Neuron (in vitro differentiated cells): ENCODE results near the gene TMTC4.
"Not testable (repeated sequence)": the region's sequence is repeated elsewhere in the genome, so short reads cannot be mapped to it uniquely, and the experiment has no call there.

ENCODE experiments used
- H2AFZ ChIP-seq: one replicate; pipeline ENCODE4 v1.6.1; 2013; ENCODE audit warnings: low read depth, mild to moderate bottlenecking, inconsistent platforms, low read length, moderate library complexity
- H3K27me3 ChIP-seq: one replicate; pipeline ENCODE4 v1.6.1; 2013; ENCODE audit warnings: low read length; ENCODE audit not compliant: insufficient read depth
- H3K36me3 ChIP-seq: one replicate; pipeline ENCODE4 v1.6.1; 2013; ENCODE audit warnings: low read length; ENCODE audit not compliant: insufficient read depth
- H3K4me1 ChIP-seq: one replicate; pipeline ENCODE4 v1.6.1; 2013; ENCODE audit warnings: low read length; ENCODE audit not compliant: insufficient read depth
- H3K4me3 ChIP-seq: 2 replicates; pipeline ENCODE4 v1.5.1; 2013; ENCODE audit warnings: mild to moderate bottlenecking, low read length, moderate library complexity
- H3K9me3 ChIP-seq: one replicate; pipeline ENCODE4 v1.6.1; 2013; ENCODE audit warnings: low read length

The TMTC4 gene

GRCh38 chr13:100674572-100674871 is at the start of gene TMTC4:
TMTC4 (minus strand) TSS chr13:100674795; CDS start chr13:100670362, 4,433 bp downstream.
- Histone ChIP-seq H3K27me3 (no peaks in the 10 kb centered on the region), H3K9me3 (no peaks in the 10 kb centered on the region), H3K36me3 (peaks cover 7% of the 10 kb centered on the region), H3K4me1 (peaks cover 12% of the 10 kb centered on the region), H3K4me3 (peak within 1 kb of the TSS; percentile 53), H2AFZ (peak within 1 kb of the TSS; percentile 73)

- Histone ChIP-seq H3K4me3 (no peak overlapping the region), H3K4me1 (no peaks in the 10 kb centered on the region), H3K9me3 (no peaks in the 10 kb centered on the region), H2AFZ (no peak overlapping the region), H3K27me3 (no peaks in the 10 kb centered on the region), H3K36me3 (no peaks in the 10 kb centered on the region)
Measured at GRCh38 chr13:100722517-100722916, 47.9 kb upstream of the TMTC4 start.

- no peaks in the 10 kb centered on the region for H3K36me3 ChIP-seq
- no peaks in the 10 kb centered on the region for H3K4me1 ChIP-seq
- no peak overlapping the region for H3K4me3 ChIP-seq
- H2AFZ ChIP-seq, result no peak overlapping the region
- H3K27me3 ChIP-seq, result no peaks in the 10 kb centered on the region
- H3K9me3 ChIP-seq, result no peaks in the 10 kb centered on the region
Measured at GRCh38 chr13:100721885-100722512, 47.4 kb upstream of the TMTC4 start.

- Histone ChIP-seq H3K27me3 (no peaks in the 10 kb centered on the region), H3K9me3 (no peaks in the 10 kb centered on the region), H2AFZ (no peak overlapping the region), H3K4me1 (no peaks in the 10 kb centered on the region), H3K36me3 (no peaks in the 10 kb centered on the region), H3K4me3 (no peak overlapping the region)
Measured at GRCh38 chr13:100715604-100716003, 41.0 kb upstream of the TMTC4 start.

GRCh38 chr13:100714478-100714877 is 39.9 kb upstream of the TMTC4 start:
- no peaks in the 10 kb centered on the region for H3K27me3 ChIP-seq
- no peak overlapping the region for H3K4me3 ChIP-seq
- no peaks in the 10 kb centered on the region for H3K36me3 ChIP-seq
- H3K4me1 ChIP-seq, result no peaks in the 10 kb centered on the region
- H2AFZ ChIP-seq, result no peak overlapping the region
- H3K9me3 ChIP-seq, result no peaks in the 10 kb centered on the region

- Histone ChIP-seq H3K4me3 (no peak overlapping the region), H3K27me3 (no peaks in the 10 kb centered on the region), H2AFZ (no peak overlapping the region), H3K9me3 (no peaks in the 10 kb centered on the region), H3K4me1 (no peaks in the 10 kb centered on the region), H3K36me3 (no peaks in the 10 kb centered on the region)
Measured at GRCh38 chr13:100710176-100710575, 35.6 kb upstream of the TMTC4 start.

GRCh38 chr13:100707818-100708740 is 33.5 kb upstream of the TMTC4 start:
- H3K36me3 ChIP-seq, result no peaks in the 10 kb centered on the region
- H3K9me3 ChIP-seq, result no peaks in the 10 kb centered on the region
- no peaks in the 10 kb centered on the region for H3K27me3 ChIP-seq
- H3K4me1 ChIP-seq, result no peaks in the 10 kb centered on the region
- no peak overlapping the region for H2AFZ ChIP-seq
- H3K4me3 ChIP-seq, result no peak overlapping the region

GRCh38 chr13:100698331-100698730 is 23.7 kb upstream of the TMTC4 start:
- not testable (repeated sequence) for H2AFZ ChIP-seq, H3K4me3 ChIP-seq, H3K4me1 ChIP-seq, H3K36me3 ChIP-seq, H3K9me3 ChIP-seq, H3K27me3 ChIP-seq

- Histone ChIP-seq H2AFZ (peak overlapping the region; percentile 40), H3K4me3 (no peak overlapping the region), H3K9me3 (peaks cover 1% of the 10 kb centered on the region), H3K36me3 (no peaks in the 10 kb centered on the region), H3K27me3 (no peaks in the 10 kb centered on the region), H3K4me1 (no peaks in the 10 kb centered on the region)
Measured at GRCh38 chr13:100695509-100695773, 20.8 kb upstream of the TMTC4 start.

- Histone ChIP-seq H2AFZ (peak overlapping the region; percentile 40), H3K9me3 (peaks cover 6% of the 10 kb centered on the region), H3K4me3 (no peak overlapping the region), H3K36me3 (no peaks in the 10 kb centered on the region), H3K4me1 (no peaks in the 10 kb centered on the region), H3K27me3 (no peaks in the 10 kb centered on the region)
Measured at GRCh38 chr13:100694722-100695508, 20.3 kb upstream of the TMTC4 start.

GRCh38 chr13:100689191-100689590 is 14.6 kb upstream of the TMTC4 start:
- Histone ChIP-seq H2AFZ (no peak overlapping the region), H3K36me3 (no peaks in the 10 kb centered on the region), H3K4me1 (no peaks in the 10 kb centered on the region), H3K9me3 (peaks cover 12% of the 10 kb centered on the region), H3K4me3 (no peak overlapping the region), H3K27me3 (no peaks in the 10 kb centered on the region)

GRCh38 chr13:100680131-100680530 is 5.5 kb upstream of the TMTC4 start:
- Histone ChIP-seq H3K36me3 (no peaks in the 10 kb centered on the region), H3K27me3 (no peaks in the 10 kb centered on the region), H3K4me1 (no peaks in the 10 kb centered on the region), H2AFZ (no peak overlapping the region), H3K4me3 (no peak overlapping the region), H3K9me3 (no peaks in the 10 kb centered on the region)

GRCh38 chr13:100677128-100677527 is 2.5 kb upstream of the TMTC4 start:
- H3K27me3 ChIP-seq, H3K36me3 ChIP-seq, H3K9me3 ChIP-seq, H2AFZ ChIP-seq, H3K4me3 ChIP-seq: not testable (repeated sequence)
- H3K4me1 ChIP-seq, result peaks cover 12% of the 10 kb centered on the region
